Coronary artery (tissue), 2 donors: Measurements from ENCODE around the gene RAB11FIP5.
A peak's percentile ranks its signal among the peaks of the same experiment; 100 is the strongest.

Experiments
- DNase-seq: peaks from one replicate; pipeline ENCODE4 v3.0.0-alpha.2; 2017; ENCODE audit warnings: low spot score
- H3K27ac ChIP-seq, 2 donors: fragments of 200-600 bp; sonication (generic); one replicate each; pipeline ENCODE4 v1.5.1; 2016 to 2019
- H3K4me3 ChIP-seq: fragments of 200-600 bp; sonication (generic); 2 replicates; pipeline ENCODE4 v1.5.1; 2016; ENCODE audit warnings: mild to moderate bottlenecking, moderate library complexity
- TF ChIP-seq, protein P1 (sequence below): fragments of 200-600 bp; sonication (generic); IDR thresholded peaks from one replicate; pipeline ENCODE4 v1.5.1; 2019; ENCODE audit warnings: antibody characterized with exemption

The RAB11FIP5 gene, protein sequence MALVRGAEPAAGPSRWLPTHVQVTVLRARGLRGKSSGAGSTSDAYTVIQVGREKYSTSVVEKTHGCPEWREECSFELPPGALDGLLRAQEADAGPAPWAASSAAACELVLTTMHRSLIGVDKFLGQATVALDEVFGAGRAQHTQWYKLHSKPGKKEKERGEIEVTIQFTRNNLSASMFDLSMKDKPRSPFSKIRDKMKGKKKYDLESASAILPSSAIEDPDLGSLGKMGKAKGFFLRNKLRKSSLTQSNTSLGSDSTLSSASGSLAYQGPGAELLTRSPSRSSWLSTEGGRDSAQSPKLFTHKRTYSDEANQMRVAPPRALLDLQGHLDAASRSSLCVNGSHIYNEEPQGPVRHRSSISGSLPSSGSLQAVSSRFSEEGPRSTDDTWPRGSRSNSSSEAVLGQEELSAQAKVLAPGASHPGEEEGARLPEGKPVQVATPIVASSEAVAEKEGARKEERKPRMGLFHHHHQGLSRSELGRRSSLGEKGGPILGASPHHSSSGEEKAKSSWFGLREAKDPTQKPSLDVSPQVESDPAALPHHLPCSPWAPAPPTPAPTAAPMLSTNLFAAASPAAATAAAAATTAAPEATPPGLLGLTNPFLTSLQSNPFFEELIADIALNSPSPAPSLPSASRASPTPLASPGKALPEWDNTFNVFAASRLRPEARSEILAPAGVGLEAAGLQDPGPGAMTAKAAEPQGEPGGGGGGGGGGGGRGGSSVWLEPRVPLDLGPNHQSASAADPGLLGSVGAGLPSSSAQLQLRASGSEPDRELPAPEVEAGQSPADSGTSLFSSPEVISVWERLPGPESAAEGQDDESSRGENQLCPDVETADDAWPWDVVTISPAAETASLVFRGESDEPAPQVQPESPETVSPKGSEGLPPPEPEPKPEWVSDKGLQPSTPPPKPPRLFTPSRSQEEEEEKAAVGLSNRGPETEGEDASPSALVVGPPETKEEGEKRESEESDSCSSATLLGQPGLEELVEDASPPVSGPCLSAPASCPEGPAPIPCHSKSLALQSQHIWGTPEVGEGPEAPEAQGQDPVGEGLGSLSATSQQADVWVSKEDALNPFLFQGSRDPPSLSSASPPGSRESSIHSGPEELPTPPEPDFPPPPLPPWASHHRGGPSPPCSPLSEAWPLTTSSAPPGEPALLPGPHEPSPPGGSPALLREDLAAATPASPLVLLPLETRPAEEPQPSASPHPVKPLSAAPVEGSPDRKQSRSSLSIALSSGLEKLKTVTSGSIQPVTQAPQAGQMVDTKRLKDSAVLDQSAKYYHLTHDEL (N-terminal part only)

DNA sequence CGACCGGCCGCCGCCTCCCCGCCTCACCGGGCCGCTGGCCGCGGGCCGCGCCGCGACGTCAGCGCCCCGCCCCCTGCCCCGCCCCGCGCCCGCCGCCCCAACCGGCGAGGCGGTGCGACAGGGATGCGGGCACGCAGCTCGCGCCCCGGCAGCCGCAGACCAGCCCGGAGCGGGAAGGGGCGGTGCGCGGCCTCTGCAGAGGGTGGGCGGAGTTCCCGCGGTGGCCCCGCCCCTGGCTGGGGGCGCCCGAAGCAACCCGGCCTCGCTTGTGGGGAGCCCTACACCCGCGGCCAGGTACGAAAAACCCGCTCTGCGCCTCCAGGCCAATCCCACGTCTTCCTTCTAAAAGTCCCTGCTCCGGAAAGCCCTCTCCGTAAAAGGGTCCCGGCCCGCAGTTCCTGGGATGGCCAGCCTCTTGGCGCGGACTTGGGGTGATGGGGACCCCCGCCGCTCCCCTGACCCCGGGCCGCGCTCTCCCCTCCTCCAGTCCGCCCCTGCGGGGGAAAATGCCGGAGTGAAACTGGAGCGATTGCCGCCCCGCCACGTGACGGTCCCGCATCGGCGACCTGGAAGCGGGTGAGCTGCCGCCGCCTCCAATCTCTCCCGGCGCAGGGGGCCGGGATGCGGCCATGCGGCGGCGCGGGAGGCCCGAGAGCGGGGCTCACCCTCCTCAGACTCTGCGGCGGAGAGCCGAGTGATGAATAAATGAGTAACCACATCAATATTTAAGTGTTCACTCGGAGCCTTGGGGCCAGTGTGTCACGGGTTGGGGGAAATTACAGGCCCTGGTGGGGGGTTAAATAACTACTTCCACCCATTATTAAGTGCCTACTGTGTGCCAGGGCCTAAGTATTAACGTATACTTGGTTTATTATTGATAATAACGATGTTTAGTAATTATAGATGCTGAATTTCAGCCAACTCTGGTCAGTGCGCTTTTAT, at the start of gene RAB11FIP5:
TSS of gene RAB11FIP5 (minus strand) at position 36 of the 942 bp plus-strand sequence. CDS start 171 bp downstream, outside the sequence.
- TF ChIP-seq, protein P1, sequence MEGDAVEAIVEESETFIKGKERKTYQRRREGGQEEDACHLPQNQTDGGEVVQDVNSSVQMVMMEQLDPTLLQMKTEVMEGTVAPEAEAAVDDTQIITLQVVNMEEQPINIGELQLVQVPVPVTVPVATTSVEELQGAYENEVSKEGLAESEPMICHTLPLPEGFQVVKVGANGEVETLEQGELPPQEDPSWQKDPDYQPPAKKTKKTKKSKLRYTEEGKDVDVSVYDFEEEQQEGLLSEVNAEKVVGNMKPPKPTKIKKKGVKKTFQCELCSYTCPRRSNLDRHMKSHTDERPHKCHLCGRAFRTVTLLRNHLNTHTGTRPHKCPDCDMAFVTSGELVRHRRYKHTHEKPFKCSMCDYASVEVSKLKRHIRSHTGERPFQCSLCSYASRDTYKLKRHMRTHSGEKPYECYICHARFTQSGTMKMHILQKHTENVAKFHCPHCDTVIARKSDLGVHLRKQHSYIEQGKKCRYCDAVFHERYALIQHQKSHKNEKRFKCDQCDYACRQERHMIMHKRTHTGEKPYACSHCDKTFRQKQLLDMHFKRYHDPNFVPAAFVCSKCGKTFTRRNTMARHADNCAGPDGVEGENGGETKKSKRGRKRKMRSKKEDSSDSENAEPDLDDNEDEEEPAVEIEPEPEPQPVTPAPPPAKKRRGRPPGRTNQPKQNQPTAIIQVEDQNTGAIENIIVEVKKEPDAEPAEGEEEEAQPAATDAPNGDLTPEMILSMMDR = no peak
- H3K27ac ChIP-seq = peak within 1 kb of the TSS; percentile 84 to 92
- peak within 1 kb of the TSS; percentile 85 for H3K4me3 ChIP-seq
- peak; percentile 83 for DNase-seq

DNA sequence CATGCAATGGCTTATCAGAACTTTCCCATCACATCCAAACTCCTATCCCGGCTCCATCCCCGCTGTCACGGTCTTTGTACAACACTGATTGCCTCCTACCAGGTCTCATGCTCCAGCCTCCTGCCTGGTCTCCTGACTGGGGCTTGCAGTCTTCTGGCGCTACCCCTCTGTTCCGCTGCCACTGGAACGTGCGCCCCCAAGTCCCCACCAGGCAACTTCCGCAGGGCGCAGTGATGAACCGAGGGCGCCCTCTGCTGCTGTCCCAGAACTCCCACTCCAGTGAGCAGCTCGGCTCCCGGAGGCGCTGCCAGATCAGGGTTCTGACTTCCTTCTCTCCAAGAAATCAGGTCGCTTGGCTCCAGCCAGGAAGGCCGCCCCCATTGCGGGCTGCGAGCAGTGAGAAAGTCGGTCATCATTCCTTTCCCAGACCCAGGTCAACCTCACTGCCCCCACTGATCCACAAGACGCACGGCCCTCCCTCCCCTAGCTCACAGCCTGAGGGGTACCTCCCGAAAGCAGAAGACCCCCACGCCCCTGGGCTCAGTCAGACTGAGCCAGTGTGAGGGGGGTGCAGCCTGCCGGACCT, 43.9 kb upstream of the RAB11FIP5 start:
- Histone ChIP-seq H3K27ac (no peak overlapping the region), H3K4me3 (peak overlapping the region; percentile 25)
- DNase-seq = no peak
- TF ChIP-seq, protein P1 = peak; percentile 54

DNA sequence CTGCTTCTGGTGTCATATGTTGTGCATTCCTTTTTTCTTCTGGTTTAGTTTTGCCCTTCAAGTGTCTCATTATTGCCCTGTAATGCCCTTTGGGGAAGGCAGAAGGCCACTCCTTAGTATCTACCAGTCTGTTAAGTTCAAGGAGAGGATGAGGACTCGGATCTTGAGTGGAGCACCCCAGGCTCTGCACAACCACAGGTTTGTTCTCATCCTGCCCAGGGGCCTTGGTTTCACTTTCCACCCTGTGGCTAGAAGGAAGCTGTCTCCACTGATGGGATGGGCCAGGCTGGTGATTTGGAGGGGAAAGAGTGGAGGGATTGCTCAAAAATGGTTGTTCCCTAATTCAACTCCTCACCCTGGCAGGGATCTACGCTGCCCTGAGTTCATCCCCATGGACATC, 30.2 kb upstream of the RAB11FIP5 start:
- TF ChIP-seq, protein P1 = no peak
- Histone ChIP-seq H3K27ac (no peak overlapping the region), H3K4me3 (no peak overlapping the region)
- DNase-seq = no peak

DNA sequence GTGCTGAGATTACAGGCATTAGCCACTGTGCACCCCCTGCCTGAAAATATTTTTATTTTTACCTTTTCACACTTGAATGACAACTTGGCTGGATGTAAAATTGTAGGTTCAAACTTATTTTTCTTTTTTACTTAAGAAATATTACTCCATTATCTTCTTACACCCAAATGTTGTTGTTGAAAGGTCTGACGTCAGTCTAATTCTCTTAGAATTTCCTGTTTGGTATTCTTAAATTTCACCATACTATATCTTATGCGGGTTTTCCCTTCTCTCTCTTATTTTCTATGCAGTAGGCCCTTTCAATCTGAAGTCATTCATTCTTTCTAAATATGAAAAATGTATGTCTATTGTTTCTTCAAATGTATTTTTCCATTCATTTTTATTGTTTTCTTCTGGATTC, 29.1 kb upstream of the RAB11FIP5 start:
- Histone ChIP-seq H3K27ac (no peak overlapping the region), H3K4me3 (no peak overlapping the region)
- no peak for DNase-seq
- TF ChIP-seq, protein P1 = no peak

DNA sequence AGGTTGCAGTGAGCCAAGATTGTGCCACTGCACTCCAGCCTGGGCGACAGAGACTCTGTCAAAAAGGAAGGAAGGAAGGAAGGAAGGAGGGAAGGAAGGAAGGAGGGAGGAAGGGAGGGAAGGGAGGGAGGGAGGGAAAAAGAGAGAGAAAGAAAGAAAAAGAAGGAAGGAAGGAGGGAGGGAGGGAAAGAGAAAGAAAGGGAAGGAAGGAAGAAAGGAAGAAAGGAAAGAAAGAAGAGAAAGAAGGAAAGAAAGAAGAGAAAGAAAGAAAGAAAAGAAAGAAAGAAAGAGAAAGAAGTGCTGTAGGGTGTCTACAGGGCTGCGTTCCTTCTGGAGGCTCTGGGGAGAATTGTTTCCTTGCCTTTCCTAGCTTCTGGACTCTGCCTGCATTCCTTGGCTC, 22.5 kb upstream of the RAB11FIP5 start:
- TF ChIP-seq, protein P1 = no peak
- H3K27ac ChIP-seq = no peak overlapping the region

More for the DNA sequence above, 22.5 kb upstream of the RAB11FIP5 start:
- H3K4me3 ChIP-seq = no peak overlapping the region
- no peak for DNase-seq
